Measurements from ENCODE around the gene CEBPE. TPM values are rescaled to one million over a fixed set of nuclear protein-coding genes. Genes with fewer than 3 reads are reported as not detected.
A peak's percentile ranks its signal among the peaks of the same experiment; 100 is the strongest.

The CEBPE gene
- polyA plus RNA-seq, 1 donor, result 0.07 TPM

DNA sequence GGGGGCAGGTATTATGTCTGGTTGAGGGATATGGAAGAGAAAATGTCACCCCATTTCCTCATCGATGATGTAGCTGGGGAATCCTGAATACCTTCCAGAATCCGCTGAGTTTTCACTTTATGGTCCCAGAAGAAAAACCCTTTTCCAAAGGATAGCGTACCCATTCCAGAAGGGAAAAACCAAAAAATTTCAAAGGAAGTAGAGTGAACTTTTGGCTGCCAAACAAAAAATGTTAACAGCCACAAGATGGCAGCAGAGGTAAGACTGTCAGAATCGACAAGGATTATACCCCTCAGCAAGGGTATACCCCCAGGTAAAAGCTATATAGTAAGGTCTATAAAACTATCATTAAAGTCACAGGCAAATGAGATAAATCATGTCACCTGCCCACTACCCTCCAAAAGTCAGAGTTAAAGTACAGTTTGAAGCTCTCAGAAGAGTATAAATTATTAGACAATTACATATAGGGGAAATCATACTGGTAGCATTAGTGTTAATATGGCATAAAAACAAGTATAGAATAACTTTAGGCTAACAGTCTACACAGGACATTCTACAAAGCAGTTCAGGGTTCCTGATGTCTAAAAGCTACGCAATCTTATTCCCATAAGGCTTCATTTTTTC, 42.2 kb downstream of the CEBPE start:
- H3K9me3 ChIP-seq (ENCODE audit: control insufficient read depth, low read depth, low read length), result no peaks in the 10 kb centered on the region
- H3K27ac ChIP-seq (ENCODE audit: low read length), result peak overlapping the region; percentile 86
- H3K4me1 ChIP-seq (ENCODE audit: control insufficient read depth, insufficient read depth, low read length), result peaks cover 43% of the 10 kb centered on the region
- DNase-seq, result no peak
- WGBS (ENCODE audit: insufficient coverage, low lambda C conversion rate), result 100% methylated on average over 1 of the region's 5 CpGs
- H3K27me3 ChIP-seq (ENCODE audit: control insufficient read depth, insufficient read depth, low read length), result no peaks in the 10 kb centered on the region
- peaks cover 89% of the 10 kb centered on the region for H3K36me3 ChIP-seq (ENCODE audit: control insufficient read depth, insufficient read depth, low read length)
- no peak overlapping the region for H3K4me3 ChIP-seq (ENCODE audit: low read length)

DNA sequence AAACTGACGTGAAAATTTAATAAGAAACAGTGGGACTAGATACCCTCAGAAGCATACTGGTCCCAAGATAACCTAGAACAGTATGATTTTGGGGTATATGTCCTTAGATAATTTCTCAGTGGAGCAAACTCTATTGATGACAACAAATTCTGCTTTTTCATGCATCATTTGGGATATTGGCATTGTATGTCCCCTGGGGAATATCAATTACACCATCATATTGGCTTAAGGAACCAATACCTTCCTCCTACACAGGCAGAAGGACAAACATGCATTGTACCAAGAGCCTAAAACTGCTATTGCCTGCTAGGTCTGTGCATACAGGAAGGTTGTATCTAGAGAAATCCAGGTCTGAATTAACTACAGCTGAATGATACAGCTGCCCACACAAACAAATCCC, 44.1 kb downstream of the CEBPE start:
- H3K27ac ChIP-seq (ENCODE audit: low read length), result peak overlapping the region; percentile 86
- H3K36me3 ChIP-seq (ENCODE audit: control insufficient read depth, insufficient read depth, low read length), result peaks cover 71% of the 10 kb centered on the region
- 100% methylated on average over 1 of the region's 1 CpG for WGBS (ENCODE audit: insufficient coverage, low lambda C conversion rate)
- no peak for DNase-seq
- no peaks in the 10 kb centered on the region for H3K9me3 ChIP-seq (ENCODE audit: control insufficient read depth, low read depth, low read length)
- H3K27me3 ChIP-seq (ENCODE audit: control insufficient read depth, insufficient read depth, low read length), result no peaks in the 10 kb centered on the region
- H3K4me1 ChIP-seq (ENCODE audit: control insufficient read depth, insufficient read depth, low read length), result peaks cover 57% of the 10 kb centered on the region
- no peak overlapping the region for H3K4me3 ChIP-seq (ENCODE audit: low read length)

DNA sequence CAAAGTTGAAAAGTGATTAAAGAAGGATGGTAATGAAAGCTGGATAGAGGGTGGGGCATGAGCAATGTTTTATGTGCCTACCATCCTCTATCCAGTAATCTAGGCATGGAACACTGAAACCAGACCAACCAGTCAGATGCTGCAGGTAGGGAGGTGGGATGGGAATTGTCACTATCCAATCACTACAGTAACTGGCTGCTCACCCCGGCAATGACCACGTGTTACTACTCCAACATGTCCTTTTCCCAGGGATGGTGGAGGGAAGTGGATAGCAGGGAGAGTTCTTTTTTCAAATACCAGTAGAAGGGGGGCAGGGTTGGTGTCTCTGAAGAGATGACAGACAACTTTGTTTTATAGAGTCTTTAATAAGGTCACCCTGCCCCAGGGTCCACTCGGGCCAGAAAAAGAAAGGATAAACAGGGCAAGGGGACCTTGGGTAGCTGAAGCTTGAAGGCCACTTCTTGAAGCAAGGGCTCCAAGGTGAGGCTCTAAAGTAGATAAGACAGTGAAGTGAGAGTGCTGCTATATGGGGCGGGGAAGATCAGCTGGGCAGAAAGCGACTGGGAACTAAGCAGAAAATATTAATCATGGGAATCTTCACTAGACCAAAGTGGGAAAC, 47.0 kb downstream of the CEBPE start:
- Histone ChIP-seq H3K4me3 (ENCODE audit: low read length) (peak overlapping the region; percentile 81), H3K27me3 (ENCODE audit: control insufficient read depth, insufficient read depth, low read length) (no peaks in the 10 kb centered on the region), H3K9me3 (ENCODE audit: control insufficient read depth, low read depth, low read length) (no peaks in the 10 kb centered on the region), H3K36me3 (ENCODE audit: control insufficient read depth, insufficient read depth, low read length) (peaks cover 71% of the 10 kb centered on the region), H3K4me1 (ENCODE audit: control insufficient read depth, insufficient read depth, low read length) (peaks cover 43% of the 10 kb centered on the region), H3K27ac (ENCODE audit: low read length) (peak overlapping the region; percentile 84)
- peak; percentile 43 to 72 for DNase-seq
- 17% methylated on average over 1 of the region's 5 CpGs for WGBS (ENCODE audit: insufficient coverage, low lambda C conversion rate)

- Histone ChIP-seq H3K9me3 (ENCODE audit: control insufficient read depth, low read depth, low read length) (no peaks in the 10 kb centered on the region), H3K4me1 (ENCODE audit: control insufficient read depth, insufficient read depth, low read length) (peaks cover 39% of the 10 kb centered on the region), H3K27me3 (ENCODE audit: control insufficient read depth, insufficient read depth, low read length) (no peaks in the 10 kb centered on the region), H3K4me3 (ENCODE audit: low read length) (peak overlapping the region; percentile 81), H3K27ac (ENCODE audit: low read length) (peak overlapping the region; percentile 84), H3K36me3 (ENCODE audit: control insufficient read depth, insufficient read depth, low read length) (peaks cover 71% of the 10 kb centered on the region)
- WGBS (ENCODE audit: insufficient coverage, low lambda C conversion rate), result 22% methylated on average over 1 of the region's 14 CpGs
- DNase-seq, result peak; percentile 91 to 92
Observed at GRCh38 chr14:23071244-23071920, 47.7 kb downstream of the CEBPE start.

- no peak for DNase-seq
- 0% methylated on average over 1 of the region's 10 CpGs for WGBS (ENCODE audit: insufficient coverage, low lambda C conversion rate)
- Histone ChIP-seq H3K27ac (ENCODE audit: low read length) (peak overlapping the region; percentile 84), H3K27me3 (ENCODE audit: control insufficient read depth, insufficient read depth, low read length) (no peaks in the 10 kb centered on the region), H3K4me1 (ENCODE audit: control insufficient read depth, insufficient read depth, low read length) (peaks cover 33% of the 10 kb centered on the region), H3K4me3 (ENCODE audit: low read length) (peak overlapping the region; percentile 81), H3K36me3 (ENCODE audit: control insufficient read depth, insufficient read depth, low read length) (peaks cover 71% of the 10 kb centered on the region), H3K9me3 (ENCODE audit: control insufficient read depth, low read depth, low read length) (no peaks in the 10 kb centered on the region)
Observed at GRCh38 chr14:23070262-23071129, 48.6 kb downstream of the CEBPE start.

- 100% methylated on average over 1 of the region's 4 CpGs for WGBS (ENCODE audit: insufficient coverage, low lambda C conversion rate)
- H3K27me3 ChIP-seq (ENCODE audit: control insufficient read depth, insufficient read depth, low read length), result no peaks in the 10 kb centered on the region
- peaks cover 71% of the 10 kb centered on the region for H3K36me3 ChIP-seq (ENCODE audit: control insufficient read depth, insufficient read depth, low read length)
- H3K4me1 ChIP-seq (ENCODE audit: control insufficient read depth, insufficient read depth, low read length), result peaks cover 30% of the 10 kb centered on the region
- no peak for DNase-seq
- H3K27ac ChIP-seq (ENCODE audit: low read length), result no peak overlapping the region
- no peaks in the 10 kb centered on the region for H3K9me3 ChIP-seq (ENCODE audit: control insufficient read depth, low read depth, low read length)
- H3K4me3 ChIP-seq (ENCODE audit: low read length), result no peak overlapping the region
Observed at GRCh38 chr14:23069413-23069806, 49.6 kb downstream of the CEBPE start.

- no peak overlapping the region for H3K27ac ChIP-seq (ENCODE audit: low read length)
- H3K4me1 ChIP-seq (ENCODE audit: control insufficient read depth, insufficient read depth, low read length), result peaks cover 30% of the 10 kb centered on the region
- WGBS (ENCODE audit: insufficient coverage, low lambda C conversion rate), result no CpG with 5 or more reads among the region's 8 CpGs
- no peaks in the 10 kb centered on the region for H3K27me3 ChIP-seq (ENCODE audit: control insufficient read depth, insufficient read depth, low read length)
- no peaks in the 10 kb centered on the region for H3K9me3 ChIP-seq (ENCODE audit: control insufficient read depth, low read depth, low read length)
- peak; percentile 86 for DNase-seq
- peaks cover 71% of the 10 kb centered on the region for H3K36me3 ChIP-seq (ENCODE audit: control insufficient read depth, insufficient read depth, low read length)
- no peak overlapping the region for H3K4me3 ChIP-seq (ENCODE audit: low read length)
Observed at GRCh38 chr14:23068789-23069412, 50.2 kb downstream of the CEBPE start.

DNA sequence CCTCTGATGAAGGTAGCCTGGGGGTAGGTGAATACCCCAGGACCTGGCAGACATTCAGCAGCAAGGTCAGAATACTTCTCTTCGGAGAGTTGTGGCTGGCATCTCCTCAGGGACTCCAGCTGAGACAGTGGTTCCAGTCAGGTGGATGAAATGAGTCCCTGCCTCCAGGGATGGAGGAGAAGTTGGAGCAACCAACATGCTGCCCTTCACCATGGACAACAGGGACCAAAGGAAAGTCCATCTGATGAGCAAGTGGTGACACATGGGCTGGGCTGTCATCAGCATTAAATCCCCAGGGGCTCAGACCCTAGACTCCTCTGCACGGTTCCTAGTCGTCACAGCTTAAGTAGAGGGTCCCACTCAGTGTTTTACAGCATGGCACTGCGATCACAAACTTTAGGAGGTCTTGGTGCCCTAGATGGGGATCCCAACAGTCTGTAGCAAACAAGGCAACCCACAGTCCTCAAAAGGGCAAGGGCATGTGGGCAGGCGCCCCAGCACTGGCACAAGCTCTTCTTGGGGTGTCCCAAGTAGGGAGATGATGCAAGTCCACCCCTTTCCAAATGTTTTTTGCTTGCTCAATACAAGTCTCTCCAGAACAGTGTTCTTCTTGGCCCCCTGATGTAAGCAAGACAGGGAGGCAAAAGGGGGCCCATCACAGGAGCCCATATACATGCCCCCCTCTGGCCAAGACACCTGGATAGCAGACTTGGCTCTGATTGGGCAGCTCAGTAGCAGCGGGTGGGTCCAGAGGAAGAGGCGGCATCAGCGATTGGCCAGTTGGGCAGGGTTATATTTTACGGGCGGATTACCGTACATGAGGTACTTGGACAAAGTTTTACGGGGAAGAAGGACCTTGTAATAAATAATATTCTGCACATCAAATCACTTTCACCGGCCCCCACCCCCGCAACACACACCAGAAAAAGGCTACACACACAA, 50.9 kb downstream of the CEBPE start:
- no peak overlapping the region for H3K27ac ChIP-seq (ENCODE audit: low read length)
- no peak for DNase-seq
- WGBS (ENCODE audit: insufficient coverage, low lambda C conversion rate), result no CpG with 5 or more reads among the region's 14 CpGs
- H3K9me3 ChIP-seq (ENCODE audit: control insufficient read depth, low read depth, low read length), result no peaks in the 10 kb centered on the region
- H3K4me3 ChIP-seq (ENCODE audit: low read length), result no peak overlapping the region
- no peaks in the 10 kb centered on the region for H3K27me3 ChIP-seq (ENCODE audit: control insufficient read depth, insufficient read depth, low read length)
- H3K36me3 ChIP-seq (ENCODE audit: control insufficient read depth, insufficient read depth, low read length), result peaks cover 72% of the 10 kb centered on the region
- H3K4me1 ChIP-seq (ENCODE audit: control insufficient read depth, insufficient read depth, low read length), result peaks cover 29% of the 10 kb centered on the region

Measured in large intestine (tissue), 3 donors.